IMR-90 (cell line): ENCODE measurements around the gene ZDHHC14.

Source experiments
- CEBPB ChIP-seq: IDR thresholded peaks from 2 replicates; pipeline ENCODE4 v1.6.1; 2012; ENCODE audit warnings: low read depth, low read length, improper control_type of control experiment
- CHD1 ChIP-seq: IDR thresholded peaks from 2 replicates; pipeline ENCODE4 v1.6.1; 2012; ENCODE audit warnings: low read depth, low read length, improper control_type of control experiment
- CTCF ChIP-seq: conservative IDR thresholded peaks from 2 replicates; pipeline ENCODE4 v1.5.1; 2012; ENCODE audit warnings: mild to moderate bottlenecking, low read depth, low read length, improper control_type of control experiment
- FOS ChIP-seq: fragments of 150-350 bp; IDR thresholded peaks from 2 replicates; pipeline ENCODE4 v1.6.1; 2016; ENCODE audit warnings: low read depth, low read length
- SMC3 ChIP-seq: fragments of 150-350 bp; IDR thresholded peaks from 2 replicates; pipeline ENCODE4 v1.6.1; 2016; ENCODE audit warnings: low read depth, mild to moderate bottlenecking, antibody characterized with exemption, low read length, moderate library complexity

DNA sequence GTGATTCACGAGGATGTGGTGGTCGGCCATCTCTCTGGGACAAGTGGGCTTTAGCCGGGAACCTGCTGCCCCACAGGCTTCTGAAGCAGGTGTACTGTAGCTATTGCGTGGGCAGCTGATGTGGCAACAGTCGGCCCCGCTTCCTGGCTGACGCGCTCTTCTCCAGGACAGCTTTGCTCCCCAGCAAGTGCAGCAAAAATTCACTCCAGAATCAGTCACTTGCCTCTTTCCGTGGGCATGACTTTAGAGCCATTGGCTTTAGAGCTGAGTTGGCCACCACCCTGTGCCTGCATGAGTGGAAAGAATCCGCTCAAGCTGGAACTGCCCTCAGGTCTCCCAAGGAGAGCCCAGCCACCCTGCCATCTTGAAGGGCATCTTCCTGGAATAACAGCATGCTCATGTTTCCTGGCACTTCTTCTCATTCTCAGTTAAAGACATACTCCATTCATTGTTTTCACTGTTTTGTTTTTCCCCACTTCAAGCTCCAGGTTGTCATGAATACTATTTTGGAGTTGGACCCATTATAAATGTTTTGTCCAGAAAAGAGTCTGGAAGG, 178.3 kb downstream of the ZDHHC14 start:
- no peak for TF ChIP-seq CTCF
- no peak for TF ChIP-seq FOS
- no peak for TF ChIP-seq SMC3
- TF ChIP-seq CEBPB, result no peak
- TF ChIP-seq CHD1, result no peak
